K562 (cell line): Measurements from ENCODE around the gene USP20.

Experiments used
- ATF1 ChIP-seq, 2 experiments: fragments of 450-650 bp in 1 of 2; IDR thresholded peaks; 2 replicates each; pipeline ENCODE4 v1.6.1; 2016; ENCODE audit warnings: missing compliant biosample characterization in 1 of 2, missing genetic modification characterization in 1 of 2
- CTCF ChIP-seq, 3 experiments: IDR thresholded peaks in 2 of 3; conservative IDR thresholded peaks in 1 of 3; 2 replicates each; pipeline ENCODE4 v1.5.1; 2011 to 2012; ENCODE audit warnings: low read length in 3 of 3, mild to moderate bottlenecking in 3 of 3, control low read depth in 2 of 3, improper control_type of control experiment in 1 of 3, inconsistent platforms in 1 of 3, low read depth in 1 of 3, mixed read lengths in 1 of 3, moderate library complexity in 1 of 3; ENCODE audit not compliant: insufficient read depth in 2 of 3
- EZH2 ChIP-seq: IDR thresholded peaks from 2 replicates; pipeline ENCODE4 v1.6.1; 2012; ENCODE audit warnings: low read depth, mild to moderate bottlenecking, inconsistent platforms, low read length, borderline replicate concordance
- RAD51 ChIP-seq: fragments of 450-650 bp; IDR thresholded peaks from 2 replicates; pipeline ENCODE4 v1.7.1; 2016; ENCODE audit warnings: low read depth, mild to moderate bottlenecking, borderline replicate concordance

GRCh38 chr9:129845373-129845772 lies 10.1 kb downstream of the USP20 start:
- TF ChIP-seq ATF1 (CRISPR knock-in tag; IDR thresholded peaks at IDR 0.05) (no peak), ATF1 (tag; IDR thresholded peaks at IDR 0.05) (no peak), RAD51 (no peak), EZH2 (no peak), CTCF (IDR thresholded peaks at IDR 0.05 in 2 of 3, conservative IDR thresholded peaks at IDR 0.05 in 1 of 3; ENCODE audit: insufficient read depth in 2 of 3, low read depth in 1 of 3, low read length in 3 of 3) (no peak)
